Brain microvascular endothelial cell (primary cell): ENCODE data around the gene WDR5B.

Source experiments
- DNase-seq: peaks from one replicate; pipeline ENCODE4 v3.0.0-alpha.2; 2020
- H3K27ac ChIP-seq: fragments of 250-450 bp; sonication (Bioruptor Pico); 2 replicates; pipeline ENCODE4 v1.5.1; 2020; ENCODE audit warnings: mild to moderate bottlenecking, moderate library complexity
- H3K27me3 ChIP-seq: fragments of 250-450 bp; sonication (Bioruptor Pico); replicated peaks from 2 replicates; pipeline ENCODE4 v1.5.1; 2020; ENCODE audit warnings: mild to moderate bottlenecking
- H3K36me3 ChIP-seq: fragments of 250-450 bp; sonication (Bioruptor Pico); replicated peaks from 2 replicates; pipeline ENCODE4 v1.5.1; 2020; ENCODE audit warnings: mild to moderate bottlenecking
- H3K4me3 ChIP-seq: 2 replicates; pipeline ENCODE4 v1.5.1; 2011; ENCODE audit warnings: low read depth, mild to moderate bottlenecking, control low read depth, low read length, moderate library complexity
- in situ Hi-C: cut with HindIII; loops from 2 replicates; pipeline ENCODE4 v1.10.0; 2017; ENCODE audit warnings: low sequenced_read_pairs, low pct_ligation_motif_present
- TF ChIP-seq, protein P1 (sequence below): IDR thresholded peaks from 2 replicates; pipeline ENCODE4 v1.5.1; 2011; ENCODE audit warnings: low read depth, mild to moderate bottlenecking, moderate library complexity, low read length, control low read depth, inconsistent platforms; ENCODE audit errors: missing control alignments

Gene WDR5B

DNA sequence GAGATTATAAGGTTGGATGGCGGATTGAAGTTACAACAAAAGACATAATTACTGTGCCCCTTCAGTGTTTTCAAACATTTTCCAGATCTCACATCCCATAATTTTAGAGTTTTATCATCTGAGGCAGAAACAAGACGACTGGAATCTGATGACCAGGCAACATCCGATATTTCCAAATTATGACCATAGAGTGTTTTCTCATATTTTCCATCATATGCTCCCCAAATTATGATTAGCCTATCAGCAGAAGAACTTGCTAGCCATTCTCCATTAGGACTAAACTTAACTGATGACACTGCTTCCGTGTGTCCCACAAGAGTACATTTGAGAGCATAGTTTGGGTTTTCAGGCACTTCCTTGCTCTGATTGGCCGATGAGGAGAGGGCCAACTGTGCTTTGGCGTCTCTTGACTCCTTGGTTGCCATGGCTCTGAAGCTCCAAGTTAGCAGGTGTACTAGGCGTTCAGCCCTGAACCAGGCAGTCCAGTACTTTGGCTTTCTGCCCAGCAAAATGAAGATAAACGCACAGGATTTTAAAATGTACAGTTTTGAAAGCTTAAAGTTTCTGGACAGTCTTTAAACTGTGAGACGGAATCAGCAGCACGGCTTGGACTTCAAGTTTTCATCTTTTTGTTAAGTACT is 638 bp downstream of the WDR5B start:
- in situ Hi-C loops: no loop called here
- H3K27ac ChIP-seq: peak overlapping the region; percentile 82
- TF ChIP-seq, protein P1, sequence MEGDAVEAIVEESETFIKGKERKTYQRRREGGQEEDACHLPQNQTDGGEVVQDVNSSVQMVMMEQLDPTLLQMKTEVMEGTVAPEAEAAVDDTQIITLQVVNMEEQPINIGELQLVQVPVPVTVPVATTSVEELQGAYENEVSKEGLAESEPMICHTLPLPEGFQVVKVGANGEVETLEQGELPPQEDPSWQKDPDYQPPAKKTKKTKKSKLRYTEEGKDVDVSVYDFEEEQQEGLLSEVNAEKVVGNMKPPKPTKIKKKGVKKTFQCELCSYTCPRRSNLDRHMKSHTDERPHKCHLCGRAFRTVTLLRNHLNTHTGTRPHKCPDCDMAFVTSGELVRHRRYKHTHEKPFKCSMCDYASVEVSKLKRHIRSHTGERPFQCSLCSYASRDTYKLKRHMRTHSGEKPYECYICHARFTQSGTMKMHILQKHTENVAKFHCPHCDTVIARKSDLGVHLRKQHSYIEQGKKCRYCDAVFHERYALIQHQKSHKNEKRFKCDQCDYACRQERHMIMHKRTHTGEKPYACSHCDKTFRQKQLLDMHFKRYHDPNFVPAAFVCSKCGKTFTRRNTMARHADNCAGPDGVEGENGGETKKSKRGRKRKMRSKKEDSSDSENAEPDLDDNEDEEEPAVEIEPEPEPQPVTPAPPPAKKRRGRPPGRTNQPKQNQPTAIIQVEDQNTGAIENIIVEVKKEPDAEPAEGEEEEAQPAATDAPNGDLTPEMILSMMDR: no peak

DNA sequence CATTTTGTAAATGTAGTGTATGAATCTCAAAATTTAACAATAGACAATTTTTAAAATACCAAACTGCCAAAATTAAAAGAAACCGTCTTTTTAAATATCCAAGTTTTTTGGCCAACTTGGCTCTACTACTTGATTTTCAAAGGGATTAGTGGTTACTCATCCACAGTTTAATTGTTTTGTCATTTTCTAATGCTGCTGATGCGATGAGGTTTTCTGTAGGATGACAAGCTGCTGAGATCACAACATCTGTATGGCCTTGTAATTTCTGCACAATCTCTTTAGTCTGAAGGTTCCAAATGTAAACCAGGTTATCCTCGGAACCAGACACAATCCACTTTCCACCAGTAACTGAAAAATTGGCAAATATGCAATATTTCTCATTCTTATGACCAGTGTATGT is 1.5 kb downstream of the WDR5B start:
- Histone ChIP-seq H3K27me3 (no peaks in the 10 kb centered on the region), H3K4me3 (no peak overlapping the region), H3K36me3 (no peaks in the 10 kb centered on the region), H3K27ac (no peak overlapping the region)
- TF ChIP-seq, protein P1: no peak
- in situ Hi-C loops: no loop called here
- DNase-seq: no peak

More for the DNA sequence above, 638 bp downstream of the WDR5B start:
- Histone ChIP-seq H3K36me3 (no peaks in the 10 kb centered on the region), H3K4me3 (peak overlapping the region; percentile 72), H3K27me3 (no peaks in the 10 kb centered on the region)
- DNase-seq: peak; percentile 58

- H3K27me3 ChIP-seq: no peaks in the 10 kb centered on the region
- no peak overlapping the region for H3K4me3 ChIP-seq
- in situ Hi-C loops: no loop called here
- TF ChIP-seq, protein P1: no peak
- H3K27ac ChIP-seq: no peak overlapping the region
- DNase-seq: no peak
- no peaks in the 10 kb centered on the region for H3K36me3 ChIP-seq
These were observed 5.2 kb downstream of the WDR5B start for GRCh38 chr3:122410639-122411038.

DNA sequence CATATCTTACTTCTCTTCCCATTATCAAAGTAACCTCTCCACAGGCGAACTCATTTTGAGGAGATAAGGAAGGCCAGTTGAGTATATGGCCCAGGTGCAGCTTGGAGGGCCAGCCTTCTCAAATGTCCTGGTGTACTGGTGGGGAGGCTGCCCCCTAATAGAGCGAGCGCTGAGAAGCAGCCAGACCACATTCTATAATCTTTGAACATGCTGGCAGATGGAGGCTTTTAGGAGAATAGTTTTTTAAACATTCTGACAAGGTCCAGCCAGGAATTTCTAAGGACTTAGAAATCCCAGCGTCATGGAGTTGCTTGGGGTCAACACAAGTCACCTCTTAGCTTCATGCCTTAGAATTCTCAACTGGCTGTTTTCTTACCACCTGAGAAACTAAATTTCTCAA is 5.8 kb downstream of the WDR5B start:
- no peaks in the 10 kb centered on the region for H3K36me3 ChIP-seq
- no peak for DNase-seq
- TF ChIP-seq, protein P1: no peak
- no peak overlapping the region for H3K4me3 ChIP-seq
- H3K27ac ChIP-seq: no peak overlapping the region
- H3K27me3 ChIP-seq: no peaks in the 10 kb centered on the region
- in situ Hi-C loops: no loop called here

- no peak overlapping the region for H3K4me3 ChIP-seq
- DNase-seq: no peak
- in situ Hi-C loops: no loop called here
- H3K27ac ChIP-seq: no peak overlapping the region
- H3K27me3 ChIP-seq: no peaks in the 10 kb centered on the region
- no peaks in the 10 kb centered on the region for H3K36me3 ChIP-seq
- TF ChIP-seq, protein P1: no peak
These were observed 6.4 kb downstream of the WDR5B start for GRCh38 chr3:122409446-122409845.

GRCh38 chr3:122407946-122408345 is 7.9 kb downstream of the WDR5B start:
- H3K36me3 ChIP-seq: no peaks in the 10 kb centered on the region
- no peak overlapping the region for H3K27ac ChIP-seq
- in situ Hi-C loops: no loop called here
- H3K4me3 ChIP-seq: no peak overlapping the region
- DNase-seq: no peak
- TF ChIP-seq, protein P1: no peak
- no peaks in the 10 kb centered on the region for H3K27me3 ChIP-seq
